K562 (cell line): ENCODE data around the gene ATP5F1D. TPM values are rescaled to one million over a fixed set of nuclear protein-coding genes. Genes with fewer than 3 reads are reported as not detected.

Experiments
- NONO ChIP-seq, 2 experiments: fragments of 200-400 bp in 1 of 2; fragments of 450-650 bp in 1 of 2; formaldehyde crosslinking in 1 of 2; IDR thresholded peaks; 2 replicates each; pipeline ENCODE4 v1.6.1; 2017; ENCODE audit warnings: low read depth in 2 of 2, mild to moderate bottlenecking in 2 of 2, moderate library complexity in 2 of 2, low read length in 1 of 2
- SRSF1 ChIP-seq: fragments of 200-400 bp; formaldehyde crosslinking; IDR thresholded peaks from 2 replicates; pipeline ENCODE4 v1.6.1; 2017; ENCODE audit warnings: mild to moderate bottlenecking, low read depth, low read length, moderate library complexity
- TAF9B ChIP-seq: fragments of 450-650 bp; IDR thresholded peaks from 2 replicates; pipeline ENCODE4 v1.6.1; 2018; ENCODE audit warnings: mild to moderate bottlenecking; ENCODE audit not compliant: partially characterized antibody
- ZNF239 ChIP-seq: fragments of 250-450 bp; sonication (Bioruptor Pico); IDR thresholded peaks from 2 replicates; pipeline ENCODE4 v1.4.0; 2020; ENCODE audit warnings: mild to moderate bottlenecking
- ZNF589 ChIP-seq: fragments of 200-800 bp; sonication (Bioruptor generic); IDR thresholded peaks from 2 replicates; pipeline ENCODE4 v1.6.1; 2016; ENCODE audit warnings: low read depth, missing genetic modification characterization, missing compliant biosample characterization
- polyA plus RNA-seq, 8 experiments: library from polyadenylated mRNA; depleted of rRNA in 4 of 8; stranded (reverse) in 5 of 8; unstranded in 3 of 8; fragments of >200 nt; fragmentation: Nextera tagmentation in 2 of 8; fragmentation: Illumina TruSeq in 1 of 8; extraction: Ambion mirVana in 2 of 8; extraction: Trizol in 1 of 8; gene quantifications; 2 replicates each; pipeline versions ENCODE4 v1.2.1 to v1.2.3, GENCODE V29; 2011 to 2014; ENCODE audit warnings: inconsistent platforms in 1 of 8, missing spikeins in 1 of 8
- total RNA-seq, 7 experiments: library from RNA; depleted of rRNA in 6 of 7; stranded (reverse); fragments of >200 nt in 6 of 7; fragmentation: Illumina TruSeq in 2 of 7; extraction: Trizol in 2 of 7; gene quantifications; 2 replicates each; pipeline versions ENCODE4 v1.2.1 to v1.2.3, GENCODE V29; 2011 to 2021; ENCODE audit warnings: low replicate concordance in 1 of 7
- TF ChIP-seq, protein P1 (sequence below): sonication (generic); formaldehyde crosslinking; IDR thresholded peaks from 2 replicates; pipeline ENCODE4 v1.8.0; 2022; ENCODE audit warnings: mild to moderate bottlenecking, missing genetic modification reagents, borderline replicate concordance
- TF ChIP-seq, protein P2 (sequence below): sonication (generic); formaldehyde crosslinking; IDR thresholded peaks from 2 replicates; pipeline ENCODE4 v1.9.0; 2022; ENCODE audit warnings: mild to moderate bottlenecking, missing genetic modification reagents
- TF ChIP-seq, protein P3 (sequence below): fragments of 250-450 bp; sonication (Bioruptor Pico); IDR thresholded peaks from 2 replicates; pipeline ENCODE4 v1.8.0; 2021; ENCODE audit warnings: borderline replicate concordance, mild to moderate bottlenecking, moderate library complexity; ENCODE audit not compliant: poor library complexity, severe bottlenecking
- TF ChIP-seq, protein P4 (sequence below), 2 experiments: fragments of 450-650 bp; formaldehyde crosslinking in 1 of 2; IDR thresholded peaks; 2 replicates each; pipeline versions ENCODE4 v1.4.0 to v1.6.1; 2014 to 2020; ENCODE audit warnings: mild to moderate bottlenecking in 2 of 2, borderline replicate concordance in 1 of 2, low read depth in 1 of 2
- TF ChIP-seq, protein P5 (sequence below), 2 experiments: IDR thresholded peaks; 2 replicates each; pipeline ENCODE4 v1.6.1; 2012; ENCODE audit warnings: improper control_type of control experiment in 2 of 2, low read depth in 2 of 2, low read length in 2 of 2, borderline replicate concordance in 1 of 2

ATP5F1D gene
- total and polyA plus RNA-seq, 9 of the 15 experiments (the other 6 are each of a cell fraction or from before 2014, with no cell fraction given), result 3.9 to 409 (median 36.8) TPM

DNA sequence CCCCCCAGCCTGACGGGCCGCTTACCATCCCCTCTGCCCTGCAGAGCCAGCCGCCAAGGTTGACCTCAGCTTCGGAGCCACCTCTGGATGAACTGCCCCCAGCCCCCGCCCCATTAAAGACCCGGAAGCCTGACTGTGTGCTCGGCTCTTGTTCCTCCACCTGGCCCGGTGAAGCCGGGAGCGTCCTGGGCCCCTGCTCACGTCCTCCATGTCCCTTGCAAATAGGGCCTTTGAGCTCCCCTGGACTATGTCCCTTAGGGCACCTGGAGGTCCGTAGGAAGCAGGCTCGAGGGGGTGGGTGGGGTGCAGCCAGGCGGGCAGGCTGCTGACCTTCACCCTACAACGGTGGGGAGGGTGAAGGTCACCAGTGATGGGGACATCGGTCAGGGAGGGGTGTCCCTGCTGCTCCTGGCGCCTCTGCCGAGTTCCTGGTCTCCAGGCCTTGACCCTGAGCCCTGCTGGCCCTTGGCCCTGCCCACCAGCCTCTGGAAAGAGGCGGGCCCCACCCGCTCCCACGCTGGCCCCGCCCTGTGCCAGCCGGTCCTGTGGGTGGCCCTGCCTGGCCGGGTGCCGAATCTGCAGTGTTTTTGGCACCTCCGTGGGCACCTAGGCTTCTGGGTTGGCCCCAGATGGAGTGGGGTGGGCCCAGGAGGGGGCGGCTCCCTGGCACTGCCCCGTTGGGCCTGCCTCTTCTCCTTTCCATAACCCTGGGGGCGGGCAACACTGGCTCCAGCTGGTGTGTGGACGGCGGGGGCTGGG is 3.3 kb downstream of the ATP5F1D start (continued):
- TF ChIP-seq, protein P1, sequence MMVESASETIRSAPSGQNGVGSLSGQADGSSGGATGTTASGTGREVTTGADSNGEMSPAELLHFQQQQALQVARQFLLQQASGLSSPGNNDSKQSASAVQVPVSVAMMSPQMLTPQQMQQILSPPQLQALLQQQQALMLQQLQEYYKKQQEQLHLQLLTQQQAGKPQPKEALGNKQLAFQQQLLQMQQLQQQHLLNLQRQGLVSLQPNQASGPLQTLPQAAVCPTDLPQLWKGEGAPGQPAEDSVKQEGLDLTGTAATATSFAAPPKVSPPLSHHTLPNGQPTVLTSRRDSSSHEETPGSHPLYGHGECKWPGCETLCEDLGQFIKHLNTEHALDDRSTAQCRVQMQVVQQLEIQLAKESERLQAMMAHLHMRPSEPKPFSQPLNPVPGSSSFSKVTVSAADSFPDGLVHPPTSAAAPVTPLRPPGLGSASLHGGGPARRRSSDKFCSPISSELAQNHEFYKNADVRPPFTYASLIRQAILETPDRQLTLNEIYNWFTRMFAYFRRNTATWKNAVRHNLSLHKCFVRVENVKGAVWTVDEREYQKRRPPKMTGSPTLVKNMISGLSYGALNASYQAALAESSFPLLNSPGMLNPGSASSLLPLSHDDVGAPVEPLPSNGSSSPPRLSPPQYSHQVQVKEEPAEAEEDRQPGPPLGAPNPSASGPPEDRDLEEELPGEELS, result no peak
- TF ChIP-seq NONO (IDR thresholded peaks at IDR 0.05; ENCODE audit: low read depth in 2 of 2, low read length in 1 of 2) (no peak), SRSF1 (no peak), ZNF589 (CRISPR knock-in tag) (no peak), ZNF239 (CRISPR knock-in tag) (no peak), TAF9B (no peak)
- TF ChIP-seq, protein P2, sequence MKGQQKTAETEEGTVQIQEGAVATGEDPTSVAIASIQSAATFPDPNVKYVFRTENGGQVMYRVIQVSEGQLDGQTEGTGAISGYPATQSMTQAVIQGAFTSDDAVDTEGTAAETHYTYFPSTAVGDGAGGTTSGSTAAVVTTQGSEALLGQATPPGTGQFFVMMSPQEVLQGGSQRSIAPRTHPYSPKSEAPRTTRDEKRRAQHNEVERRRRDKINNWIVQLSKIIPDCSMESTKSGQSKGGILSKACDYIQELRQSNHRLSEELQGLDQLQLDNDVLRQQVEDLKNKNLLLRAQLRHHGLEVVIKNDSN (CRISPR knock-in tag), result no peak
- TF ChIP-seq, protein P3, sequence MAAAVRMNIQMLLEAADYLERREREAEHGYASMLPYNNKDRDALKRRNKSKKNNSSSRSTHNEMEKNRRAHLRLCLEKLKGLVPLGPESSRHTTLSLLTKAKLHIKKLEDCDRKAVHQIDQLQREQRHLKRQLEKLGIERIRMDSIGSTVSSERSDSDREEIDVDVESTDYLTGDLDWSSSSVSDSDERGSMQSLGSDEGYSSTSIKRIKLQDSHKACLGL, result no peak
- TF ChIP-seq, protein P4, sequence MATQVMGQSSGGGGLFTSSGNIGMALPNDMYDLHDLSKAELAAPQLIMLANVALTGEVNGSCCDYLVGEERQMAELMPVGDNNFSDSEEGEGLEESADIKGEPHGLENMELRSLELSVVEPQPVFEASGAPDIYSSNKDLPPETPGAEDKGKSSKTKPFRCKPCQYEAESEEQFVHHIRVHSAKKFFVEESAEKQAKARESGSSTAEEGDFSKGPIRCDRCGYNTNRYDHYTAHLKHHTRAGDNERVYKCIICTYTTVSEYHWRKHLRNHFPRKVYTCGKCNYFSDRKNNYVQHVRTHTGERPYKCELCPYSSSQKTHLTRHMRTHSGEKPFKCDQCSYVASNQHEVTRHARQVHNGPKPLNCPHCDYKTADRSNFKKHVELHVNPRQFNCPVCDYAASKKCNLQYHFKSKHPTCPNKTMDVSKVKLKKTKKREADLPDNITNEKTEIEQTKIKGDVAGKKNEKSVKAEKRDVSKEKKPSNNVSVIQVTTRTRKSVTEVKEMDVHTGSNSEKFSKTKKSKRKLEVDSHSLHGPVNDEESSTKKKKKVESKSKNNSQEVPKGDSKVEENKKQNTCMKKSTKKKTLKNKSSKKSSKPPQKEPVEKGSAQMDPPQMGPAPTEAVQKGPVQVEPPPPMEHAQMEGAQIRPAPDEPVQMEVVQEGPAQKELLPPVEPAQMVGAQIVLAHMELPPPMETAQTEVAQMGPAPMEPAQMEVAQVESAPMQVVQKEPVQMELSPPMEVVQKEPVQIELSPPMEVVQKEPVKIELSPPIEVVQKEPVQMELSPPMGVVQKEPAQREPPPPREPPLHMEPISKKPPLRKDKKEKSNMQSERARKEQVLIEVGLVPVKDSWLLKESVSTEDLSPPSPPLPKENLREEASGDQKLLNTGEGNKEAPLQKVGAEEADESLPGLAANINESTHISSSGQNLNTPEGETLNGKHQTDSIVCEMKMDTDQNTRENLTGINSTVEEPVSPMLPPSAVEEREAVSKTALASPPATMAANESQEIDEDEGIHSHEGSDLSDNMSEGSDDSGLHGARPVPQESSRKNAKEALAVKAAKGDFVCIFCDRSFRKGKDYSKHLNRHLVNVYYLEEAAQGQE (IDR thresholded peaks at IDR 0.05; ENCODE audit: borderline replicate concordance), result no peak
- TF ChIP-seq, protein P4 (CRISPR knock-in tag; IDR thresholded peaks at IDR 0.05; ENCODE audit: low read depth), result no peak
- TF ChIP-seq, protein P5, sequence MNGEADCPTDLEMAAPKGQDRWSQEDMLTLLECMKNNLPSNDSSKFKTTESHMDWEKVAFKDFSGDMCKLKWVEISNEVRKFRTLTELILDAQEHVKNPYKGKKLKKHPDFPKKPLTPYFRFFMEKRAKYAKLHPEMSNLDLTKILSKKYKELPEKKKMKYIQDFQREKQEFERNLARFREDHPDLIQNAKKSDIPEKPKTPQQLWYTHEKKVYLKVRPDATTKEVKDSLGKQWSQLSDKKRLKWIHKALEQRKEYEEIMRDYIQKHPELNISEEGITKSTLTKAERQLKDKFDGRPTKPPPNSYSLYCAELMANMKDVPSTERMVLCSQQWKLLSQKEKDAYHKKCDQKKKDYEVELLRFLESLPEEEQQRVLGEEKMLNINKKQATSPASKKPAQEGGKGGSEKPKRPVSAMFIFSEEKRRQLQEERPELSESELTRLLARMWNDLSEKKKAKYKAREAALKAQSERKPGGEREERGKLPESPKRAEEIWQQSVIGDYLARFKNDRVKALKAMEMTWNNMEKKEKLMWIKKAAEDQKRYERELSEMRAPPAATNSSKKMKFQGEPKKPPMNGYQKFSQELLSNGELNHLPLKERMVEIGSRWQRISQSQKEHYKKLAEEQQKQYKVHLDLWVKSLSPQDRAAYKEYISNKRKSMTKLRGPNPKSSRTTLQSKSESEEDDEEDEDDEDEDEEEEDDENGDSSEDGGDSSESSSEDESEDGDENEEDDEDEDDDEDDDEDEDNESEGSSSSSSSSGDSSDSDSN (IDR thresholded peaks at IDR 0.05; ENCODE audit: borderline replicate concordance in 1 of 2, low read depth in 2 of 2, low read length in 2 of 2), result no peak
